HG03469 (cell line): ENCODE measurements around the gene RGS6.

ENCODE experiments used
- ATAC-seq: cut with Tn5 transposase; IDR thresholded peaks from one replicate; pipeline ENCODE4 v1.9.1; 2021; ENCODE audit warnings: mild to moderate bottlenecking, moderate library complexity, moderate number of reproducible peaks; ENCODE audit not compliant: unreplicated experiment

RGS6 gene

DNA sequence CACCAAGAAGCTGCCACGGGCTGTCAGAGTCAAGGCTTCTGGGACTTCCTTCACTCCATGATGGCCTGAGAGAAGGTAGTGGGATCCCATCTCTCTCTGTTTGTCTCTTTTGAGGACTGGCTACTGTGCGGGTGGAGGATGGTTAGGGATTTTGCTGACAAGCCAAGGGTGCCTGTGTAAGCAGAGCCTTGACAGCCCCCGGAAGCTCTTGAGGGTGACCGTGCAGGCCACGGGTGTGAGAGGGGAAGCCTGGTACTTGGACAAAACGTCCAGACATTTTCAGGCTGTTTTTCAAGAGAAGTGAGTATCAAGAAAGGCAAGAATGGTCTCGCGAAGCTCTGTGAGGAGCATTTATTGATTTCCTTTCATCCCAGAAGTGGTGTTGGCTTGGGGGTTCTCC is 609.3 kb downstream of the RGS6 start:
- ATAC-seq: no peak

DNA sequence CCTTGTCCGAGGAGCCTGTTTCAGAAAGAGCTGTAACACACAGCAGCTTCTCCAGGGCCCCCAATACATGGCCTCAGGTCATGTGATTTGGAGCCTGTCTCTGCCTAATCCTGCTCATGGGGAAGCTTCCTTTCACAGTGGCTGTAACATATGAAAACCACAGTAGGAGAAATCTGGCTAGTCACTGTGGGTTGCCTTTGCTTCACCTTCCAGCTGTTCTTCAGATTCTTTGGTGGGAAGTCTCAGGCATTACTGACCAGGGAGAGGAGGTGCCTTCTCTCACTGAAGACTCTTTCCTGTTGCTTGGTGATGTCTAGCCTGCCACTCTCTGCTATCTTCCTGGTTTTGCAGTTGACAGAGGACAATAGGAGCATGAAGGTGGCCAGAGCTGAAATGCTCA is 611.1 kb downstream of the RGS6 start:
- ATAC-seq: no peak

DNA sequence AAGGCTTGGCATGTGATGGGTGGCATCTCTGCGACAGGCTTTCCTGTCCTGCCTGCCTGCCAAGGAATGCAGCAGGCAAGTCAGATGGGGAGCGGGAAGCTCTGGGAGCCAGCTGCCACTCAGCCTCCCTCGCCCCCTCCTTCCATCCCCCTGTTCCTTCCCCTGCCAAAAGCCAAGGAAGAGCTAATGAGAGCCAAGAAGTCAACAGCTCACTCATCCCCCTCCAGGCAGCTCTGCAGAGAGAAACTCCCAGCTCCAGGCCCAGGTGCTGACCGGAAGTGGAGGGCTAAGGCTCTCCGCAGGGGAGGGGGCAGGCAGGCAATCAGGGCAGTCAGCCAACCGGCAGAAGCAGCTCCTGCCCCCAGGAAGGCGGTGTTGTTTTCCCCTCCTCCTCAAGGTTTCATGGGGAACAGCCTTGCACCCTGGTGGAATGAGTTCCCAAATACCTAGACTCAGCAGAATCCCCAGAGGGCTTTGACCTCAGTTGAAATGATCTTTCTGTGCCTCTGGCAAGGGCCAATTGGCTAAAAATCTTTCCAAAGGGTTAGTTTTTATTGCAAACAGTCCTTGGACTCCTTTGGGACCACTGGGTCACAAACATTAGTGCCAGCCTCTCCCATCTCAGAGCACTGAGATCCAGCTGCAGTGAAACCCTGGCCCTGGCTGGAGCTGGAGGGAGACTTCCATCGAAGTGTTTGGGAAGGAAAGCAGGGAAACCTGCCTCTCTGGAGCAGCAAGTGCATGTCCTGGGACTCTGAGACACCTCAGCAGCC is 612.6 kb downstream of the RGS6 start:
- no peak for ATAC-seq

DNA sequence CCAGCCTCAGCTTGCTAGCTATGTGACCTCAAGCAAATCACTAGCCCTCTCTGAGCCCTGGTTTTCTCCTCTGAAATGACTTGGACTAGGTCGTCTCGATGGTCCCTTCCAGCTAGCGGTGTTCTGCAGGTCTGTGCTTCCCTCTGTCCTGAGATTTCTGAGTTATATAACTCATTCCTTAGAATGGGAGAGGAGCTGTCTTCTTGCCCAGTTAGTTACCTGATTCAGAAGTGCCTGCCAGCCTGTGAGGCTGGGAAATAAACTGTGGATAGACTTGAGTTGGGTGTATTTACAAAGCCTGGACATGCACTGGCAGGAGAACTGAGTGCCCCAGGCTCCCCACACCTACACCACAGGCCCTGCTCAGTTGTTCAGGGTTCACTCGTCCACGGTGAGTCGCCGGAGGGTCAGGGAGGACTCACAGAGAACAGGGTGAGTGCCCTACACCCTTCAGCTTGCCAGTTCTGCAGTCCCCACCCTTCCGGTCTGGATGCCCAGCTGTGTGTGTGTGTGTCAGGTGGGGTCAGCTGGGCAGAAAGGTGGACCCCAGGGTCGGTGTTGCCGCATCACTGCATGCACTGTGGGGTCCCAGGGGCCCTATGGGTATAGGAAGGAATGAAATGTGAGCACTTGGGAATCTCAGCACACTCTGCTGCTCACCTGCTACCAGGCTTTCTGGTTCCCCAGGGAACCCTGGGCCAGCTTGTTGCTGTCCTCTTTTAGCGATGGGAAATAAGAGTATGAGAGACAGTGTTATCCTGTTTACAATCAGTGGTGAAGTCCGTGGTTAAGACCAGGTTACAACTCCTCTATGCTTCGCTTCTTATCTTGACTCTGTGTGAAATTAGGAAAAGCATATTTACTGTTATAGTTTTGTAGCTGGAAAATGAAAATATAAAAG is 613.4 kb downstream of the RGS6 start:
- no peak for ATAC-seq

DNA sequence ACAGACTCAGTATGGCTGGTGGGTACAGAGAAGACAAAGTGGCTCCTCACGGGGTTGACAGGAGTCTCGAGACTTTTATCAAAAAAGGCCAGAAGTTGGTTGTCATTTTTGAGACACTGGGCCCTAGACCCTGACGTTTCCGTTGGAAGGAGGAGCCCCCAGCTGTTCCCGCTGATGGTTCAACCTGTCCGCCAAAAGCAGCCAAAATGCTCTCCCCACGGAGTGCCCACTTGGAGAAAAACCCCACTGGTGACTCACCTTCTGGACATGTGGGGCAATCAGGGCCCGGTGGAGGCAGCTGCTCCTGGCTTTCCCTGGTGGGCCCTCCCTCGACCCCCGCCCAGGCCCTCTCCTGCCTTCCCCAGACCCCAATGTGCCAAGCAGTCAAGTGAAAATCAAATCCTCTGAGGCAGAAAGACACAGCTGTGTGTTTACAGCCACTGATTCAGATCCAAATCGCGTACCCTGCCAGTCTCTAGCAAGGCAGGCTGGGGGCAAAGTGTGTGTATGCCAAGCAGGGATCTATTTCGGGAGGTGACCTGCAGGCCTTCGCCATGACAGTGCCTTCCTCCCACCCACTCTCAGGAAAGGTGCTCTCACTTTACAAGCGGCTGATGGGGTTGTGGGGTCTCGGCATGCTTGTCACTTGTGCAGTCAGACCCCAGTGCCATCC is 614.3 kb downstream of the RGS6 start:
- no peak for ATAC-seq

DNA sequence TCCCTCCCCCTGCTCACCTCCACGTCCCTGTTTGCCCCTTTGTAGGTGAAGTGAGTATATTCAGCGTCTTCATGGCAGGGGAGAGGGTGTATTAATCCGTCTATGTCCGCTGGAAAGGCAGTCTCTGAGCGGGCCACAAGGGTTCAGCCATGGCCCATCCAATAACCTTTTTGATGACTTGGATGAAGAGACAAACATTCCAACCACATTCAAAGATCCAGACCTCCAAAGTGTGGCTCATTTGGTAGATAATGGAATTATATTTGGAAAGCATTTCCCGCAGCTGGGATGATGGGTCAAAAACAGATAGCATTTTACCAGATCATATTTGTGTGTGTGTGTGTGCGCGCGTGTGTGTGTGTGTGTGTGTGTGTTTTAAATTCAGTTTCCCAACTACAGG is 615.8 kb downstream of the RGS6 start:
- no peak for ATAC-seq

DNA sequence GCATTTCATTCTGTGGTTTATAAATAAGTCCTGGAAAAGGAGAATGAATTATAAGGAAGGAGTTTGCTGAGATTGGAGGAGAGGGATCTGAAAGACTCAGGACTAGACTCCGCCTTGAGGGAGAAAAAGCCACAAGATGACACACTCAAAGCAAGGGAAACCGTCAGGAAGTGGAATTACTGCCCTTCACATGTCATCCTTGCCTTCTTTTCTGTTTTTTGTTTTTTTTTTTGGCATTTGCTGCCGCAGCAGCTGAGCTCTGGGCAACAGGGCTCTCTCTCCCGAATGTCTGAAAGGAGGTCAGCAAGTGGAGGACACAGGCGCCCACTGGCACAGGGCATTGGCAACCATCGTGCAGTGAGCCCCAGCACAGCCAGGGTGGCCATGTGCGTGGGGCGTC is 616.8 kb downstream of the RGS6 start:
- no peak for ATAC-seq

DNA sequence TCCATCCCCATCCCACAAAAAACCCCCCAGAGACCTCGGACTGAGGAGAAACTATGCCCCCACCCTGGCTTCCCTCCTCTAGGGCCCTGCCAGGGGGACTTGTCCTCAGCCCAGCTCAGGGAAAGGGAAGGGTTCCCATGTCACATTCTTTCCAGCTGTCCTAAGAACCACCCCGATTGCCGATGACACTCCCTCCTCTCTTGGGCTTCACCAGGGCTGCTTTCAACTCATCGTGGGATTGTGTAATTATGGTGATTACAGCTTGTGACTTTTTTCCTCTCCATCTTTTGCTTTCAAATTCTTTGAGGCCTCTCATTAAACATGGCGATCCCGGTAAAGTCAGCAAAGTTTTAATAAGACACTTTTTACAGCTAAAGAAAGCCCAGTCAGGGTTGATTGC is 617.6 kb downstream of the RGS6 start:
- ATAC-seq: no peak

DNA sequence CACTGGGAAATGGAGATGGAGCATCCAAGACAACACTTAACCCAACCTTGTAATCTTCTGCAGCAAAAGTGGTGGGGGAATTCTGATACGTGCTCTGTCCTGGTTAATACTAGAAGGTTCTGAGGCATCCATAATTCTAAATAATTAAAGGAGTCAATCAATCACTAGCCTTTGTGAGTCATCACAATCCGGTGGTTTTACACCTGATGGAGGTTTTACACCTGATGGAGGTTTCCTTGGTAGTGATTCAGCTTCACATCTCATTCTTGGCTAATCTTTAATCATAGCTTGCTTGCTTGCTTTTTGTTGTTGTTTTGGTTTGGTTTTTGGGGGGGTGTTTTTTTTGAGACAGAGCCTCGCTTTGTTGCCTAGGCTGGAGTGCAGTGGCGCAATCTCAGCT is 618.3 kb downstream of the RGS6 start:
- ATAC-seq: no peak

DNA sequence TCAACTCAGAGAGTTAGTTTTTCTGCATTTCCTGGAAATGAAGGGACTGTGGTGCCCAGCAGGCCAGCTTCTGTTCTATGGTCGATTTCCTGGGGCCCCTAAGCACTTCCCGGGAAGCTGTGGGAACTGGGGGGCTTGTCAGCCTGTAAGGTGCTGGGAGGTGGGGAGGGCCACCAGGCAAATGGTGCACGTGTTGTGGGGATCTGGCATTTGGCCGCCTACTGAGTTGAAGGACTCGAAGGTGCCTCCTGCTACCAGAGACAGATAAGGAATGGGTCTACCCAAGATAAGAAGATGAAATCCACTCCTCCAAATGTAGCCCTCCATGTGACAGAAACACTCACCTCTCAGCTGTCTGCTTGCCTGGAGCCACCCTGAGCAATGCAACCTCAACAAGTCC is 620.0 kb downstream of the RGS6 start:
- no peak for ATAC-seq

DNA sequence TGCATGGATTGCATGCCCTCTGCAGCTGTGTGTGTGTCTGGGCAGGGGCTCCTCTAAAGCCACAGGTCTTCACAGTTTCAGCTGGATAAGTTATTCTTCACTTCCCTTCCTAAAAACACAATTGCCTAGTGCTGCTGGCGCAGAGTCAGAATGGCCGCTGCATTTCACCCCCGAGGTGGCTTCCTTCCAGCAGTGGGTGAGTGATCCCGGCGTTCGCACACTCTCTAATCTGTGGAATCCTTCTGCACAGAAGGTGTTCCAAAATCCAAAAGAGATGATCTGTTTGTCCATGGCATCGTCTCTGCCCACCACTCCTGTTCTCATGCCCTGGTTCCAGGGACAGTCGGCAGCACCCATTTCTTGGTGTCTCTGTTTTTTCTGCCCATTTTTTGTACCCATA is 620.9 kb downstream of the RGS6 start:
- ATAC-seq: no peak

DNA sequence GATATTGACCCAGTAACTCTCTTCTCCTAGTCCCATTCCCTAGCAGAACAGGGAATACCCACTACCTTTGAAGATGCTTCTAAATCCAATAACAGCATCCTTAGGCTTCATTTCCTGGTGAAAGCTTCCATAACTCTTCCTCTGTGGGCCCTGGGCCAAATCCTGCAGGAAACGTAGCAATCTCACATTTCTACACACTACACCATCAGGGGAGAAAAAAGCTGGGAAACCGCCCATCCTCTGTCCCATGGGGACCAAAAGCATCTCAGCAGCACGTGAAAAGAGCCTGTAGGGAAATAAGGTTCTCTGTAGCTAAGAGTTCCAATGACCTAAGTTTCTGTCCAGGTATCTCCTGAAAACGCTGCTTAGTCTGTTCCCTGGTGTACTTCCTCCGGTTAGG is 621.4 kb downstream of the RGS6 start:
- ATAC-seq: no peak

DNA sequence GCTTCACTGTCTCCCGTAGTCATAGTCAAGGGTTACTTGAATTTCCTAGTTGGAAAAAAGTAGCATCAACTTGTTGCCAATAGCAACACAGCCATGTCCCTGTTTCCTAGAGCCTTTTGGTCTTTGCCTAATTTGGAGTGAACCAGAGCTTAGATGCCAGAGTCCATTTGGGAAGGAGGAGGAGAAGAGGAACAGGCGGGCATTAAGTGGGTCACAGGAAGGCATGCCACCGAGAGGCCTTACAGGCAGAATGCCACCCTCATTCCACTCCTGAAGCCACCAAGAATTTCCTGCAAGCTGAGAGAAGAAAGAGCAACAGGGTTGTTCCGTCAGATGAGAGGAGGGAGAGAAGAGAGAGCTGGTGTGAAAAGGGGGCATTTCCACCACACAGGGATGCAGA is 622.2 kb downstream of the RGS6 start:
- no peak for ATAC-seq

DNA sequence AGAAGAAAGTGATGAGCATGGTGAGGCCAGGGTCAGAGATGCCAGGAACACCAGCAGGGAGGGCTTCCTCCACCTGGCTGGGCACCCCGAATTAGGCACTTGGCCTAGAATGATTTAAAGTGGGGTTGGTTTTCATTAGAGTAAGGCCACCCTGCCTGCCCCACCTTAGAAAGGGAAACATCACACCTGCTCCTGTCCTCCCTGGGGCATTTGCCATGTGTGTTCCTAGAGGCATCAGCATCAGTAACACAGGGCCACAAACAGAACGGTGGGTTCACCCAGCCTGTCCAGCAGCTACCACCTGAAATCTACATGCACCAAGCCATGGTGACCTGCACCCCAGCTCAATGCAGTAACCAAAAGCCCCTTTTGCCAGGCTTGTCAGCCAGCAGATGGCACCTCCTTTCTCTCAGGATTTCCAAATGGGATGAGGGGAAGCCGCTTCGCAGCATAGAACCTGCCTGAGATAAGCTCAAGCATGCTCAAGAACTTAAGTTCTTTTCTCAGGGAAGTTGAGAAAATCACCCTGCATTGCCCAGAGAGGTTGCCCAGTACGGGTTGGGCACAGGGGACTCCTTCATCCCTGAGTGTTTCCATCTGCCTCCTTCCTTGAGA is 622.9 kb downstream of the RGS6 start:
- ATAC-seq: no peak

DNA sequence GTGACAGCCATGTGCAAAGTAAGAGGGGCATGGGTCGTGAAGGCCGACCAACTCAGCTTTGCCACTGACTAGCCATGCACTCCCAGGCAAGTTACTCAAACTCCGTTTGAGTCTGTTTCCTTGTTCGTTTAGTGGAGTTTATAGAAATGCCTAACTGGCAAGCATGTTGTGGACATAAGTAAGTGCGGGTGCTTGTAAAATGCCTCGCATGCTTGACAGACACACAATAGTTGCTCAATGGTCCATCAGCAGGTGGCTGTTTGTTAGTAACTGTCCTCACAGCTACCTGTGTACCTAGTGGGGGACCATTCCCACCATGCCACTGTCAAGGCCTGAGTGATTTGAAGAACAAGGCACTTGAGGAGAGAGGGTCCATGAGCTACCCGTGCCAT is 623.4 kb downstream of the RGS6 start:
- no peak for ATAC-seq

DNA sequence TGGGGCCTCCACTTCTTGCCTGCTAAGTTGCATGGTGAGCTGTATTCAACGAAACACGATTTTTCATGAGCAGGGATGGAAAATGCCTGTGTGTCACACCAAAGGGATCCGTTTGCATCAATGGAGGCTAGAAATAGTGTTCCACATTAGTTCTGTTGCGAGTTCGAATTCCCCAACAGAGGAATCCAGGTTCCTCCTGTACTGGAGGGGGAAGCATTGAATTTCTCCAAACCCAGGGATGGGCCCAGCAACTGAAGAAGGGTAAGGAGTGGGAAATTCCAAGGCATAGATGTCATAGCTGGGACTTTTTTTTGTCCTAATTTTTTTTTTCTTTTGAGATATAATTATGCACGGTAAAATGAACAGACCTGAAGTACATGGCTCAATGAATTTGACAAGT is 625.4 kb downstream of the RGS6 start:
- no peak for ATAC-seq

DNA sequence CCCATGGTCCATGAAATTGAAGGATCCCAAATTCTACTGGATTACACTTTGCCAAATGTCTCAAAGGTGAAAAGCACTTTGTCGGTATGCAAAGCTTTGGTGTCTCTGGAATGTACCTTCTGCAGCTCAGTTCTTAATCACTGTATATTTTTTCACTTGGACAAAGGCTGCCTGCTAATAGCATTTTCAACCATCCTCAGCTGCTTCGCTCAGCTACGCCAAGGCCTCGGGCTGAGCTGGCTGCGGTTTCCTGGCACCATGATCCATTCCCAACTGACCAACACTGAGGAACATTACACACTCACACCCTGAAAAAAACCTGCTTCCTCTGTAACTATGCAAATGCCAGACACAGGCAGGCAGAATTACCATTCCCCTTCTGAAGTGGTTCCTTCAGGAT is 626.5 kb downstream of the RGS6 start:
- no peak for ATAC-seq

DNA sequence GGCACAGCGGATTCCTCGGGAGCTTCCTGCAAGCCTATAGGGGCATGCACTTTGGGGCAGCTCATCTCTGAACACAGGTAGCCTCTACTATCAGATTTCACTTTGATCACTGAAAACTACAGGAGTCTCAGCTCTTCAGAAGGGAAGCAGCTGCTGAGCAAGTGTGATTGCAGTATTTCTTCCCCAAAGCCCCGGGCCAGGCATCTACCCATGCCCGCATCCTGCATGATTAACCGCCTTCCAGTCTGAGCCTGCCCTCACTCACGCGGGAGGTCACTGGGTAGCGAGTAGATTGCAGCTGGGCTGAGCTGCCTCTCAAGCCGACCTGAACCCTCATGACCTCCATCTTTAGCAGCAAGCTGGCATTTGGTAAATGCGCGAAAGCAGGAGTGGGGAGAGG is 627.0 kb downstream of the RGS6 start:
- ATAC-seq: no peak

DNA sequence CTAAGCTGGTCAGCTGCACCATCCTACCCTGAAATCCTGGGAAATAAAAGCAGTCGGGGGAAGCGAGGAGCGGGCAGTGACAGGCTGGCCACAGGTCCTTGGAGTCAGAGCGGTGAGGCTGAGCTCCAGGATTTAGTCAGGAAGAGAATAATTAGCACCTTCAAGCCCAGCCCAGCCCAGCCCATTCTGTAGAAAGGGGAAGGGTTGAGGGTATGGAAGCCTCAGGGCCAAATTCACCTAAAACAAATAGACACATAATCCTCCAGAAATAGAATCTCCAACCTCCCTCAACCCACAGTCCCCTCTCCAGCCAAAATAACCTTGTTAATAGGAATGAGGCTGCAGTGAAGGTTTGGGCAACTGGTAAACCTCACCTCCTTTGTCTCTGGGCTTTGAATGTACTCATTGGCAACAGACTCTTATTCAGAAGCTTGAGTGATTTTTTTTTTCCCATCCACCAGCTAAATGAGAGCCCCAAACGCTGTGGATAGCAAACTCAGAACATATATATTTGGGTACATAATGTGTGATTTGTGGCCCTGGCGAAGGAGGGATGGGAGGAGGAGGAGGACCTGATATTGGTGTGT is 627.5 kb downstream of the RGS6 start:
- ATAC-seq: no peak

DNA sequence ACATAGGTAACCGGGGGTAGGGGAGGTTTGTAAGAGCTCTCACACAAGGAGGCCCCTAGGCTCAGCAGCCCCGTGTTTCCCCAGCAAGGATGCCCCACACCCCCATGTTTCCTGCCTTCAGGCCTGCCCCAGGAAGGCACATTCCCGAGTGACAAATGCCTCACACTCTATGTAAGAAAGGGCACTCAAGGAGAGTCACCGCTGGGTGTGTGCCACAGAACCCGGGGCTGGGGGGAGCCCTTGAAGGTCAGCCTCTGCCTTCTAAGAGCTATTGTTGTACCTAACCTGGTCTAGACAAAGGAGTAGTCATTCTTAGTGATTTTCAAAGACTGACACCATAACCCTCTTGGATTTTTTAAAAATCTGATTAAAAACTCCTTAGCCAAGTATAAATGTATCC is 628.1 kb downstream of the RGS6 start:
- ATAC-seq: no peak

DNA sequence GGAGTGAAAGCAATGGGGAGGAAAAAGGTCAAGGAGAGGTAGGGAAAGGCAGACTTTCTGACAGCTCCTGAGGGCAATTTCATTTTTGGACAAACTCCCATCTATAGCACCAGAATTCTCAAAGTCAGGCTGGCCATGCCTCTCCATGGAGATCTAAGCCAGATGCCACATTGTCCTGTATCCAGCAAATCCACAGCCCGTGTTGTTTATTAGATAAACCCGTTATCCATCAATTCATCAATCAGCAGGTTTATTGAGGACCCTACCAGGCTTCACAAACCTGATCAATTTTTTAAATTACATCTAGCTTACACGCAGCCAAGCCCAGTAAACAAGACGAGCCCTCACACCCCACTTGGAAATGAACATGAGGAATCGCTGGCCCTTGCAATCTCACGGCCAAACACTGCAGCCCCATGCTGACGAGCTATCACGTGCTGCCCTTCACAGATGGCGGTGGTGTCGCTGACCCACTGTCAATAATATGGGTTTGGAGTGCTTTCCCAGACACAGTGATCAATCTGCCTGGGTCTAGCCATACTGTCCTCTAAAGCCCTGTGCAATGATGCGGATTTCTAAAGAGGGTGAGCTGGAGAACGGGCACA is 628.8 kb downstream of the RGS6 start:
- no peak for ATAC-seq
